ENCODE measurements around the gene TDRKH.

GRCh38 chr1:151817353-151817730 lies 27.0 kb upstream of the TDRKH start:
- TF ChIP-seq CTCF (IDR thresholded peaks at IDR 0.05) (no peak), POLR2A (IDR thresholded peaks at IDR 0.05) (no peak)
